NOMO-1 treated with dmso at 0.1 percent for 144 hours (cell line): ENCODE results near the gene ADGRA3.
A peak's percentile ranks its signal among the peaks of the same experiment; 100 is the strongest.

ENCODE experiments used
- DNase-seq: peaks from one replicate; lab custom pipeline; 2025; ENCODE audit not compliant: unreplicated experiment; lab: John Stamatoyannopoulos, UW

ADGRA3 gene

DNA sequence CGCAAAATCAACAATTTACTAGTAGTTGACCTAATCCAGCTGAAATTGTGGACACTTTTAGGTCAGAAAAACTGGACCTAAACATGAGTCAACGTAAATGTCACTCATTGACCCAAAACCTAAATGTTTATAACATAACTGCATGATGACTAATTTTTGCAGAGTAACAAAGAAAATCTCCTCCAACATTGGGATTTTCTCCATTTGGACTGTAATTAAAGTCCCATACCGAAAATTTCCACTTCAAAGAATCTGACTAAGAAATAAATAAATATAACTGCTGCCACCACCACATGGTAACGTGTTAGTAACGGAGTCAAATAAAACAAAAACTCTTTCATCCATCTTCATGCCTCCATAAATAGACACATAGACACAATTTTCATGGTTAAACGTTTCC is 1.9 kb downstream of the ADGRA3 start:
- DNase-seq = no peak

- no peak for DNase-seq
Observed at GRCh38 chr4:22512306-22512705, 3.6 kb downstream of the ADGRA3 start.

DNA sequence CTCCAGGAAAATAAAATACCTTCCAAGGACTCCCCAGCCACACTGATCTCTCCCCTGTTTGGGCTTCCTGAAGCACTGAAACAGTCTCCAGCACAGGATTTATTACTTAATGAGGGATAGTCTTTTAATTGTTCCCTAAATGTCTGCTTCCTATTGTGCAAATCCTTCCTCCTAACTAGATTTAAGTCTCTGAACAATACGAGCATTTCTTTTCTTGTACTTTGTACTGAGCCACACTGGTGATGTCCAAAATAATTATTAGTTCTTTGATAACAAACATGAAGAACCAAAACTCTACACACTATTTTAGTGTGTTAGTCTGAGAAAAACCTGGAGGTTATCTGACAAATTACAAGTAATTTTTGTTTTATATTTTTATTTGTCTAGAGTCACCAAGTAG is 5.1 kb downstream of the ADGRA3 start:
- no peak for DNase-seq

DNA sequence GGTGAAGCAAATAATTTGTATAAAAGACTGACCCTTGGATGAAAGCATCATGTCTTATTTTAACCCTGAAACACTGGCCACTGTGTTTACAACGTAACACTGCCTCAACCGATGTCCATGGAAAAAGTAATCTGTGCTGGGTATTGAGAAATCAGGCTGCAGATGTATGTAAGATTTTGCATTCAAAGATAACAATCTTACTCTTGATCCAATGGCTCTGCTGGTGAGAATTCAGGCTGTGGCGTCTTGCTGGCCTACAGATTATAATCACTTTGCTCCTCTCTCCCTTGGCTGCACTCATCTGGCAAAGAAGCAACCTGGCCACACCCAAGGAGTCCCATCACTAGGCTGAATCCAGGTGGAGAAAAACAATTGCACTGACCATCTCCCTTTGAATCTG is 7.5 kb downstream of the ADGRA3 start:
- DNase-seq = no peak

DNA sequence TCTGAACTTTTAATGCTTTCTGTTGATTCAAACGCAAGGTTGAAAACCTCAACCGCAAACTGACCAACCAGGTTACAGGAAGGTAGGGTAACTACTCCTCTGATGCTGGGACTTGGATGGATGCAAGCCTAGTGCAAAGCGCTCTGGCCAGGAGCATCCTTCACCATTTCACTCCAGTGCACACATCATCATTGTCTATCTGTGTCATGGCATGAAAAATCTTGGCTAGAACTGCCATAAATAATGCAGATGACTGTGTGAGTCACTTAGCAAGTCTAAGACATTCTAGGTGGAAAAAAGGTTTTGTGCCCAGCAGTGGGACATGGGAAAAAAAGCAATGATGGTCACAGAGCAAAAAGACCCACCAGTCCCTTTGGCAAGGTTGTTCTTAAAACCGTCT is 10.9 kb downstream of the ADGRA3 start:
- DNase-seq = no peak

GRCh38 chr4:22504447-22504846 is 11.4 kb downstream of the ADGRA3 start:
- no peak for DNase-seq

GRCh38 chr4:22502895-22503814 is 12.7 kb downstream of the ADGRA3 start:
- no peak for DNase-seq

GRCh38 chr4:22501715-22502095 is 14.2 kb downstream of the ADGRA3 start:
- DNase-seq = no peak

- no peak for DNase-seq
Observed at GRCh38 chr4:22500831-22501714, 14.8 kb downstream of the ADGRA3 start.

GRCh38 chr4:22500128-22500611 is 15.7 kb downstream of the ADGRA3 start:
- no peak for DNase-seq

DNA sequence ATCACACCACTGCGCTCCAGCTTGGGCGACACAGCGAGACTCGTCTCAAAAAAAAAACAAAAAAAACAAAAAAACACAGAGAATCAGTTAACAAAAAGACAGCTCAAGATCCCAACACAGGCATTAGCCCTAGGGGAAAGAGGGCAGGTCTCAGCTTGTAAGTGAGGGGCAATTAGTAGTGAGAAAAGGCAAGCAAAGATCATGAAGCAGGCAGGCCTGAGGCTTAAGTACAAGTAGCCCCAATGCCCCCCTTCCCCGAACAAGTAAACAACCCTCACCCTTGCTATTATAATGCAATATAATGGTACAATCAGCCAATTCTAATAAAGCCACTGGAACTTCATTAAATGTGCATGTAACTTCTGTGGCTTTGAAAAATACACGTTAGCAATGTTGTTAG is 17.0 kb downstream of the ADGRA3 start:
- no peak for DNase-seq

DNA sequence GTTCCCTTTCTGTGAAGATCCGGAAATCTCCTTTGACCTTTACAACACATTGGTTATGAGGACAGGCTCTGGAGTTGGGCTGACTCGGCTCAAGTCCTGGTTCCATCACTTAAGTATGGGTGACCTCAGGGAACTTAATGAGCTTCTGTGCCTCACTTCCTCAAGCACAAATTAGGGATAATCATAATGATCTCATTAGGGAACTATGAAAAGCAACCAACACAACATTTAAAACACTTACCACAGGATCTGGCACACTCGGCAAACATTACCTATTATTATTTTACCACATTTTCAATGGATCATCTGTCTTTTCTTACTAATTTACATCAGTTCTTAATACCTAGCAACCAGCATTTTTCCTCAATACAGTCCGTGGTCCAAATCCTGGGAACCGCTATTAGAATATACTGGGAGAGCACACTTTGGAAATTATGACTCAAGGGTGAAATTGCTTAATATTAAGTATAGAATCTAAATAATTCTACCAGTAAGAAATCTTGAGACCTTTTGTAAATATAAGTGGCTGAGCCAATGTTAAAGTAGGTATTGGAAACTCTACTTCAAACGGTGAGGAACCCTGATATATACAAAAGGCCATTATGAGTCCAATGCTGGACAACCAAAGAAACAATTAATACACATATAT is 19.6 kb downstream of the ADGRA3 start:
- DNase-seq = no peak

DNA sequence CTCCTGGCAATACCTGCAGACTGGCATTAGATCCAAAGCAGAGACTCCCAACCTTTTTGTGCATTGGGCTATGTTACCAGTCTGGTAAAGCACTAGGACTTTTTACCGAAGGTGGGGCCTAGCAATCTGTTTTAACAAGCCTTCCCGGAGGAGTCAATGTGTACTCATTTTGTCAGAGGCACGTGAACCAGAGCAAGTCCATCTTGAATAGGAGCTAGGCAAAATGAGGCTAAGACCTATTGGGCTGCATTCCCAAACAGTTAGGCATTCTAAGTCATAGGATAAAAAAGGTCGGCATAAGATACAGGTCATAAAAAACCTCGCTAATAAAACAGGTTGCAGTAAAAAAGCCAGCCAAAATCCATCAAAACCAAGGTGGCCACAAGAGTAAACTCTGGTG is 22.3 kb downstream of the ADGRA3 start:
- DNase-seq = no peak

GRCh38 chr4:22492987-22493386 is 22.9 kb downstream of the ADGRA3 start:
- DNase-seq = no peak

GRCh38 chr4:22491939-22492338 is 23.9 kb downstream of the ADGRA3 start:
- DNase-seq = no peak

- DNase-seq = no peak
Observed at GRCh38 chr4:22490718-22491315, 25.0 kb downstream of the ADGRA3 start.

GRCh38 chr4:22488106-22488505 is 27.8 kb downstream of the ADGRA3 start:
- no peak for DNase-seq

- DNase-seq = no peak
Observed at GRCh38 chr4:22487328-22487727, 28.5 kb downstream of the ADGRA3 start.

DNA sequence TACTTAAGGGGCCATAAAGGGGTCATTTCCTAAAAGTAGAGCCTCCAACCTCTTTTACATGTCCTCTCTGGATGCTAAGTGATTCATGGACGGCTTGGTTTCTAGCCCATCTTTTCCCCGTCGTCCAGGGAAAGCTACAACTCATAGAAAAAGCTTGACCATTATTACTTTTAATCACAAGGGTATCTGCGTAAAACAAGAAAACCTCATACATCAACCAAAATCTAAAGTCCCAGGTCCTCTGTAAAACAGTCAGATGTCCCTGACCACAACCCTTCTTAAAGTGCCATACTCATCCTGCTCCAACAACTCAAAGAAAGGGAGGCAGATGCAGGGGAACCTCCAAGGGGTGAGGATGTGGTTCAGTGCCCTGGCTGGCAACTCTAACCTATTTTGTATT is 29.6 kb downstream of the ADGRA3 start:
- DNase-seq = no peak

- DNase-seq = no peak
Observed at GRCh38 chr4:22485737-22486136, 30.1 kb downstream of the ADGRA3 start.

- peak; percentile 41 for DNase-seq
Observed at GRCh38 chr4:22483551-22483981, 32.3 kb downstream of the ADGRA3 start.
